HepG2 (cell line): ENCODE measurements around the gene RBM23. TPM values are rescaled to one million over a fixed set of nuclear protein-coding genes. Genes with fewer than 3 reads are reported as not detected.
A peak's percentile ranks its signal among the peaks of the same experiment; 100 is the strongest.
"Not testable (repeated sequence)": the region's sequence is repeated elsewhere in the genome, so short reads cannot be mapped to it uniquely, and the experiment has no call there.

Source experiments
- ATAC-seq: fragments of 200-7000 bp; cut with Tn5 transposase; 3 replicates; pipeline ENCODE4 v1.9.1; 2020; ENCODE audit warnings: mild to moderate bottlenecking, moderate library complexity
- BruUV-seq: library from RNA; stranded (reverse); fragments of 400-500 nt; replicated peaks from 2 replicates; lab custom pipeline; 2021; lab: Mats Ljungman, UMichigan
- CTCF ChIA-PET: fragments of 300-600 bp; formaldehyde crosslinking; extraction: SDS; loops from one replicate; lab custom pipeline; 2021; ENCODE audit warnings: low total read pairs, inconsistent platforms, low intra/inter-chr PET ratio; lab: Yijun Ruan, JAX
- POLR2A ChIA-PET: fragments of 350-600 bp; sonication (Branson Sonifier 250); formaldehyde crosslinking; loops from one replicate; lab custom pipeline; 2020; ENCODE audit warnings: antibody characterized with exemption, inconsistent platforms; lab: Yijun Ruan, JAX
- DNase-seq: peaks from one replicate; pipeline ENCODE4 v3.0.0-alpha.2; 2015; ENCODE audit warnings: low spot score
- FAIRE-seq: peaks from 3 replicates; lab custom pipeline; 2011; peaks lifted over from hg19 to GRCh38; lab: Jason Lieb, UNC
- H2AFZ ChIP-seq: one replicate; pipeline ENCODE4 v1.6.1; 2011; ENCODE audit warnings: low read length, inconsistent platforms
- H3K27ac ChIP-seq: fragments of 300-600 bp; 3 replicates; pipeline ENCODE4 v1.8.0; 2011; ENCODE audit warnings: mixed run types, mild to moderate bottlenecking, mixed read lengths, low read length, inconsistent platforms; ENCODE audit not compliant: insufficient read depth; ENCODE audit errors: extremely low read length
- H3K27me3 ChIP-seq, 2 experiments: fragments of 200-600 bp in 1 of 2; 2 replicates in 1 of 2; 3 replicates in 1 of 2; pipeline versions ENCODE4 v1.6.0 to v1.8.0; 2011; ENCODE audit warnings: low read length in 2 of 2, mild to moderate bottlenecking in 2 of 2, moderate library complexity in 2 of 2, inconsistent platforms in 1 of 2; ENCODE audit not compliant: insufficient read depth in 2 of 2, control insufficient read depth in 1 of 2
- H3K36me3 ChIP-seq, 2 experiments: fragments of 200-600 bp in 1 of 2; replicated peaks in 1 of 2; 2 replicates in 1 of 2; 3 replicates in 1 of 2; pipeline versions ENCODE4 v1.5.1 to v1.8.0; 2011; ENCODE audit warnings: low read length in 2 of 2, inconsistent platforms in 1 of 2; ENCODE audit not compliant: insufficient read depth in 2 of 2, control insufficient read depth in 1 of 2
- H3K4me1 ChIP-seq: 2 replicates; pipeline ENCODE4 v1.5.1; 2012; ENCODE audit warnings: low read length, inconsistent platforms; ENCODE audit not compliant: insufficient read depth
- H3K4me2 ChIP-seq: 2 replicates; pipeline ENCODE4 v1.6.0; 2011; ENCODE audit warnings: low read depth, low read length, inconsistent platforms
- H3K4me3 ChIP-seq, 3 experiments: fragments of 200-600 bp in 1 of 3; sonication (generic), shearing (Covaris generic) in 1 of 3; replicated peaks in 1 of 3; 2 replicates each; pipeline ENCODE4 v1.5.1; 2011 to 2016; ENCODE audit warnings: low read length in 3 of 3, inconsistent platforms in 2 of 3, low read depth in 2 of 3, mild to moderate bottlenecking in 2 of 3, control low read depth in 1 of 3, mixed read lengths in 1 of 3; ENCODE audit not compliant: insufficient read depth in 1 of 3
- H3K79me2 ChIP-seq: one replicate; pipeline ENCODE4 v1.6.1; 2011; ENCODE audit warnings: low read length, inconsistent platforms; ENCODE audit not compliant: insufficient read depth
- H3K9ac ChIP-seq: 2 replicates; pipeline ENCODE4 v1.6.0; 2011; ENCODE audit warnings: mild to moderate bottlenecking, low read depth, low read length, inconsistent platforms; ENCODE audit not compliant: insufficient read depth
- H3K9me3 ChIP-seq: 2 replicates; pipeline ENCODE4 v1.5.1; 2012; ENCODE audit warnings: mild to moderate bottlenecking, low read length
- H4K20me1 ChIP-seq: 2 replicates; pipeline ENCODE4 v1.6.0; 2011; ENCODE audit warnings: inconsistent platforms, mild to moderate bottlenecking, low read length, moderate library complexity; ENCODE audit not compliant: insufficient read depth
- FOXP4 ChIP-seq: sonication (generic); formaldehyde crosslinking; IDR thresholded peaks from 2 replicates; pipeline ENCODE4 v1.4.0; 2020; ENCODE audit warnings: missing genetic modification reagents
- MIXL1 ChIP-seq: IDR thresholded peaks from 2 replicates; pipeline ENCODE4 v1.6.1; 2016
- PHF21A ChIP-seq: sonication (generic); formaldehyde crosslinking; IDR thresholded peaks from 2 replicates; pipeline ENCODE4 v1.5.0; 2020; ENCODE audit warnings: mild to moderate bottlenecking, missing genetic modification reagents
- TCF7 ChIP-seq: sonication (generic); IDR thresholded peaks from 2 replicates; pipeline ENCODE4 v1.6.1; 2016; ENCODE audit warnings: antibody characterized with exemption, low read depth
- ZNF263 ChIP-seq: sonication (generic); formaldehyde crosslinking; IDR thresholded peaks from 2 replicates; pipeline ENCODE4 v1.4.0; 2020; ENCODE audit warnings: missing genetic modification reagents
- ZNF737 ChIP-seq: sonication (generic); formaldehyde crosslinking; IDR thresholded peaks from 2 replicates; pipeline ENCODE4 v1.5.0; 2020; ENCODE audit warnings: missing genetic modification reagents, mild to moderate bottlenecking, borderline replicate concordance
- ZNF850 ChIP-seq: sonication (generic); formaldehyde crosslinking; conservative IDR thresholded peaks from 2 replicates; pipeline ENCODE4 v1.9.0; 2021; ENCODE audit warnings: mild to moderate bottlenecking, missing genetic modification reagents
- WGBS: methylation state at CpG from one replicate; pipeline ENCODE4 v1.1.6; 2017; ENCODE audit warnings: low lambda C conversion rate; 5-methylcytosine and 5-hydroxymethylcytosine counted together
- in situ Hi-C: cut with HindIII; loops from 2 replicates; pipeline ENCODE4 v1.10.0; 2017; ENCODE audit warnings: low pct_unique_long_range_greater_than_20kb; ENCODE audit not compliant: extremely low pct_ligation_motif_present
- intact Hi-C: fragments of 100-400 bp; cut with micrococcal nuclease; formaldehyde crosslinking; loops from one replicate; pipeline ENCODE4 v1.10.0; 2022; ENCODE audit not compliant: unreplicated experiment
- polyA plus RNA-seq, 8 experiments: library from polyadenylated mRNA; depleted of rRNA in 3 of 8; stranded (reverse) in 7 of 8; unstranded in 1 of 8; fragments of >200 nt; fragmentation: Illumina TruSeq in 4 of 8; extraction: Trizol in 4 of 8; gene quantifications; 2 replicates each; pipeline versions ENCODE4 v1.2.1 to v1.2.3, GENCODE V29; 2011 to 2016; ENCODE audit warnings: low read depth in 4 of 8, missing spikeins in 1 of 8, mixed read lengths in 1 of 8; ENCODE audit not compliant: insufficient read depth in 1 of 8
- total RNA-seq, 5 experiments: library from RNA; depleted of rRNA; stranded (reverse); fragments of >200 nt; fragmentation: Illumina TruSeq; extraction: Trizol; gene quantifications; 2 replicates each; pipeline ENCODE4 v1.2.3, GENCODE V29; 2016; ENCODE audit warnings: low read depth in 1 of 5

Gene RBM23
- total and polyA plus RNA-seq, 2 of the 13 experiments (the other 11 are each of a cell fraction or from before 2014, with no cell fraction given), result 1.5 to 2.1 TPM

GRCh38 chr14:22861651-22862050, 57.3 kb downstream of the RBM23 start (continued):
- TF ChIP-seq FOXP4 (0 out of 2 replicates have a peak, but pooled peaks have one; percentile 12), MIXL1 (CRISPR knock-in tag) (0 out of 2 replicates have a peak, but pooled peaks have one; percentile 11), TCF7 (0 out of 2 replicates have a peak, but pooled peaks have one; percentile 10)

- peaks cover 29% of the 10 kb centered on the region for H3K4me1 ChIP-seq
- in situ Hi-C loops, H4K20me1 ChIP-seq, BruUV-seq, intact Hi-C loops, FAIRE-seq, H3K36me3 ChIP-seq, ATAC-seq, H3K27ac ChIP-seq, H2AFZ ChIP-seq, H3K4me2 ChIP-seq, H3K79me2 ChIP-seq, H3K9ac ChIP-seq, H3K9me3 ChIP-seq, H3K4me3 ChIP-seq, CTCF ChIA-PET, DNase-seq, H3K27me3 ChIP-seq: not testable (repeated sequence)
- POLR2A ChIA-PET, result interaction anchor here (0.7 to 3.8 kb wide), 4 partner anchors 11 to 94 kb away, joined by 3 to 14 read pairs (median 3); partner anchors contain the start of genes LRP10 and OXA1L
- 0 out of 2 replicates have a peak, but pooled peaks have one; percentile 26 for TF ChIP-seq PHF21A (CRISPR knock-in tag)
- 0 out of 2 replicates have a peak, but pooled peaks have one; percentile 60 for TF ChIP-seq ZNF737 (CRISPR knock-in tag)
- 0 out of 2 replicates have a peak, but pooled peaks have one; percentile 18 for TF ChIP-seq ZNF263 (CRISPR knock-in tag)
- 0 out of 2 replicates have a peak, but pooled peaks have one; percentile 23 for TF ChIP-seq ZNF850 (CRISPR knock-in tag)
- WGBS, result 2% methylated on average over 3 of the region's 3 CpGs
Measured at GRCh38 chr14:22860377-22860776, 58.6 kb downstream of the RBM23 start.
